GM19395 (cell line): ENCODE results near the gene GSPT1.
"Not testable (repeated sequence)": the region's sequence is repeated elsewhere in the genome, so short reads cannot be mapped to it uniquely, and the experiment has no call there.

Source experiments
- ATAC-seq: cut with Tn5 transposase; IDR thresholded peaks from one replicate; pipeline ENCODE4 v1.9.1; 2021; ENCODE audit warnings: mild to moderate bottlenecking, moderate library complexity; ENCODE audit not compliant: unreplicated experiment

Gene GSPT1

DNA sequence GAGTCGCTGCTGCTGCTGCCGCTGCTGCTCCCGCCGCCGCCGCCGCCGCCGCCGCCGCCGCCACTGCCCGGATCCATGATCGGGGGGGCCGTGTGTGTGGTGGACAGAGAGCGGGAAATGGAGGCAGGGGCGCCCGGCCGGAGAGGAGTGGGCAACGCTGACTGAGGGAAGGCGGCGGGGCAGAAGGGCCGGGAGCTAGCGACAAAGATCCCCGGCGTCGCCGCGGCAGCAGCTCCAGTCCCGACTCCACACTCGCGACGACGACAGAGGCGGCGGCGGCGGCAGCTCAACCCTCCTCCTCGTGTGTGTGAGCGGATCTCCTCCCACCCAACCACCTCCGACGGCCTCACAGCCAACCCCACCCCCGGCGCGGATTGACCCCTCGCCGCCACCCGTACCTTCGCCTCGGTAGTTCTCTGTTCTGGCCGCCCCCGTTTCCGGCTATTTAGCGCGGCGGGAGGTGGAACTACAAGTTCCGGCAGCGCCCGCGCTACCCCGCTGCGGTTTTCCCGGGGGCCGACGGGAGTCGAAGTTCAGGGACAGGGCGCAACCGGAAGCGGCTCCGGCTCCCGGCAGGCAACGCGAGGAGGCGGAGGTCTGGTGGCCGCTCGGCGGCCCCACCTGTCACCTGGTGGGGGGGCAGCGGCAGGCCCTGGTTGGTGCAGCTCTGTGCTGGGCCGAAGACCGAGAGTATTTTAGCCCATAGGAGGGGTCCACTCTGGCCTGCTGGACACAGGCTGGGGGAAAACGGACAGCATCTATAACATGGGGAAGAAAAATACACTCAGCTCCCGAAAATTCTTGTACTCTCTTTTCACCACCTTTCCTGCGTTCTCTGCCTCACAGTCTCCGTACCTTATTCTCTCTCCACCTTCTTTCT is at the start of gene GSPT1:
GSPT1 (minus strand) TSS at position 313 of the 880 bp plus-strand sequence; CDS start at position 77, 236 bp downstream.
- peak; percentile 83 for ATAC-seq

- ATAC-seq: peak; percentile 80
These were observed 49.2 kb upstream of the GSPT1 start, which contains the start of gene TNFRSF17 for GRCh38 chr16:11964761-11965551. TNFRSF17 (plus strand) TSS chr16:11965210; CDS start chr16:11965325, 115 bp downstream.

DNA sequence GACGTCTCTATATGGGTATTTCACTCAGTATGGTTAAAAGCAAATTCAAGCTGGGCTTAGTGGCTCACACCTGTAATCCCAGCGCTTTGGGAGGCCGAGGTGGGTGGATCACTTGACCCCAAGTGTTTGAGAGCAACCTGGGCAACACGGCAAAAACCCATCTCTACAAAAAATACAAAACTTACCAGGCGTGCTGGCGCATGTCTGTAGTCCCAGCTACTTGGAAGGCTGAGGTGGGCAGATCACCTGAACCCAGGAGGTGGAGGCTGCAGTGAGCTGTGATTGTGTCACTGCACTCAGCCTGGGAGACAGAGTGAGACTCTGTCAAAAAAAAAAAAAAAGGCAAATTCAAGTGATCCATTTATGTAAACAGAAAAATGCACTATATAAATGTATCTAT is 48.0 kb upstream of the GSPT1 start:
- ATAC-seq: no peak

DNA sequence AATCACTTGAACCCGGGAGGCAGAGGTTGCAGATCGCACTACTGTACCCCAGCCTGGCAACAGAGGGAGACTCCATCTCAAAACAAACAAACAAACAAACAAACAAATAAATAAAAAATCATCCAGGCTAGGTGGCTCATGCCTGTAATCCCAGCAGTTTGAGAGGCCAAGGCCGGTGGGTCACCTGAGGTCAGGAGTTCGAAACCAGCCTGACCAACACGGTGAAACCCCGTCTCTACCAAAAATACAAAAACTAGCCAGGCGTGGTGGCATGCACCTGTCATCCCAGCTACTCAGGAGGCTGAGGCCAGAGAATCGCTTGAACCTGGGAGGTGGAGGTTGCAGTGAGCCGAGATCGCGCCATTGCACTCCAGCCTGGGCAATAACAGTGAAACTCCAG is 47.2 kb upstream of the GSPT1 start:
- ATAC-seq: not testable (repeated sequence)

DNA sequence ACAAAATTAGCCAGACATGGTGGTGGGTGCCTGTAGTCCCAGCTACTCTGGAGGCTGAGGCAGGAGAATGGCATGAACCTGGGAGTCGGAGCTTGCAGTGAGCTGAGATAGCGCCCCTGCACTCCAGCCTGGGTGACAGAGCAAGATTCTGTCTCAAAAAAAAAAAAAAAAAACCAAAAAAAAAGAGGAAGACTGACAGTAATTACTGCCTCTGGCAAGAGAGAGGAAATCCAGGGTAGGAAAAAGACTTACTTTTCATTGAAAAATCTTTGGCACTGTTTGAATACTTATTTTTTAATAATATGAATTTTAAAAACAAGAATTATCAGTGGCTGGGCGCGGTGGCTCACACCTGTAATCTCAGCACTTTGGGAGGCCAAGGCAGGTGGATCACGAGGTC is 46.7 kb upstream of the GSPT1 start:
- ATAC-seq: not testable (repeated sequence)

- ATAC-seq: no peak
These were observed 42.0 kb upstream of the GSPT1 start for GRCh38 chr16:11957591-11958395.

DNA sequence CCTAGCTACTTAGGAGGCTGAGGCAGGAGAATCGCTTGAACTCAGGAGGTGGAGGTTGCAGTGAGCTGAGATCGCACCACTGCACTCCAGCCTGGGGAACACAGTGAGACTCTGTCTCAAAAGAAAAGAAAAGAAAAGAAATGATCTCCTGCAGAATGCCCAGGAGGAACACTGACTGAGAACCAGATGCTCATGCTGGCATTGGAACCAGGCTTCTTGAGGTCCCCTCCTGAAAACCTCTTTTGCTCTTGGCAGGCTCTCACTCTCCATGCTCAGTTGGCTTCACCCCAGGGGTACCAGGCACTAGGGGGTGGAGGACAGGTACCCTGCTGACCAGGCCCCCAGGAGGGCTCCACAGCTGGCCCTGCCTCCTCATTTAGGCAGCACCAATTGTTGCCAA is 40.8 kb upstream of the GSPT1 start:
- no peak for ATAC-seq

DNA sequence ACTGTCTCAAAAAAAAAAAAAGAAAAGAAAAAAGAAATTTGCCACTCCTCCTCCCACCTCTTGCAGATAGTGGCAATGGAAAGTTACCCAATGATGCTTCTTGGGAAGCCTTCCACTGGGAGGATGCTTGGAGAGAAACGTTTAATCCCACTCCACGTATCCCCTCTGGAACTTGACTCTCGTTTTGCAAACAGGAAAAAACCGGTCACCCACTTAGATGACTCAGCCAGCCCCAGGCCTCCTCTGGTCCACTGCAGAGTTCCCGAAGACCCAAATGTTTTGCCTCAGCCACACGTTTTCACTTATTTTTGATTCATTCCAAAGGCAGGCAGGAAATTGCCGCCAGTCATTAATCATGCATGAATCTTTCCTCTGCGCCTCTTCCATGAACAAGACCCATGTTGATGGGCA is 40.0 kb upstream of the GSPT1 start:
- ATAC-seq: no peak

DNA sequence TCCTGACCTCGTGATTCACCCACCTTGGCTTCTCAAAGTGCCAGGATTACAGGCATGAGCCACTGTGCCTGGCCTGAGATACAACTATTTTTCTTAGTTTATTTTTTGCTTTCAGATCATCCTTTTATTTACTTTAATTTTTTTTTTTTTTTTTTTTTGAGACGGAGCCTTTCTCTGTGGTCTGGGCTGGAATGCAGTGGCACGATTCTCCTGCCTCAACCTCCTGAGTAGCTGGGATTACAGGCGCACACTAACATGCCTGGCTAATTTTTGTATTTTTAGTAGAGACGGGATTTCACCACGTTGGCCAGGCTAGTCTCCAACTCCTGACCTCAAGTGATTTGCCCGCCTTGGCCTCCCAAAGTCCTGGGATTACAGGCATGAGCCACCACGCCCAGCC is 37.8 kb upstream of the GSPT1 start:
- ATAC-seq: not testable (repeated sequence)

GRCh38 chr16:11950388-11950787 is 34.6 kb upstream of the GSPT1 start:
- no peak for ATAC-seq

- peak; percentile 72 for ATAC-seq
These were observed 33.8 kb upstream of the GSPT1 start for GRCh38 chr16:11949527-11949926.

- no peak for ATAC-seq
These were observed 33.1 kb upstream of the GSPT1 start for GRCh38 chr16:11948819-11949218.

DNA sequence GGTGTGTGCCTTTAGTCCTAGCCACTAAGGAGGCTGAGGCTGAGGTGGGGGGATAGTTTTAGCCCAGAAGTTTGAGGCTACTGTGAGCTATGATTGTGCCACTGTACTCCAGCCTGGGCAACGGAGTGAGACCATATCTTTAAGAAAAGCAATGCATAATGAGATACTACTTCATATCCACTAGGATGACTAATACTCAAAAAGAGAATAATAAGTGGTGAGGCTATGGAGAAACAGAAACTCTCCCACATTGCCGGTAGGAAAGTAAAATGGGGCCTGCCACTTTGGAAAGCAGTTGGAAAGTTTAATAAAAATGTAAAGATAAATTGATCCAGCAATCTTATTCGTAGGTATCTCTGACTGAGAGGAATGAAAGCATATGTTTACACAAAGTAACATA is 30.7 kb upstream of the GSPT1 start:
- ATAC-seq: no peak

- not testable (repeated sequence) for ATAC-seq
These were observed 26.2 kb upstream of the GSPT1 start, which contains the start of gene NPIPB2 for GRCh38 chr16:11941945-11942344. NPIPB2 (minus strand) TSS chr16:11942045; CDS start chr16:11942045, 0 bp downstream.

GRCh38 chr16:11927350-11927749 is 11.6 kb upstream of the GSPT1 start:
- not testable (repeated sequence) for ATAC-seq

- ATAC-seq: not testable (repeated sequence)
These were observed 8.3 kb upstream of the GSPT1 start for GRCh38 chr16:11924046-11924445.

GRCh38 chr16:11916524-11917285 is 949 bp upstream of the GSPT1 start:
- no peak for ATAC-seq

- peak; percentile 30 for ATAC-seq
These were observed 577 bp downstream of the GSPT1 start for GRCh38 chr16:11915114-11915643.

DNA sequence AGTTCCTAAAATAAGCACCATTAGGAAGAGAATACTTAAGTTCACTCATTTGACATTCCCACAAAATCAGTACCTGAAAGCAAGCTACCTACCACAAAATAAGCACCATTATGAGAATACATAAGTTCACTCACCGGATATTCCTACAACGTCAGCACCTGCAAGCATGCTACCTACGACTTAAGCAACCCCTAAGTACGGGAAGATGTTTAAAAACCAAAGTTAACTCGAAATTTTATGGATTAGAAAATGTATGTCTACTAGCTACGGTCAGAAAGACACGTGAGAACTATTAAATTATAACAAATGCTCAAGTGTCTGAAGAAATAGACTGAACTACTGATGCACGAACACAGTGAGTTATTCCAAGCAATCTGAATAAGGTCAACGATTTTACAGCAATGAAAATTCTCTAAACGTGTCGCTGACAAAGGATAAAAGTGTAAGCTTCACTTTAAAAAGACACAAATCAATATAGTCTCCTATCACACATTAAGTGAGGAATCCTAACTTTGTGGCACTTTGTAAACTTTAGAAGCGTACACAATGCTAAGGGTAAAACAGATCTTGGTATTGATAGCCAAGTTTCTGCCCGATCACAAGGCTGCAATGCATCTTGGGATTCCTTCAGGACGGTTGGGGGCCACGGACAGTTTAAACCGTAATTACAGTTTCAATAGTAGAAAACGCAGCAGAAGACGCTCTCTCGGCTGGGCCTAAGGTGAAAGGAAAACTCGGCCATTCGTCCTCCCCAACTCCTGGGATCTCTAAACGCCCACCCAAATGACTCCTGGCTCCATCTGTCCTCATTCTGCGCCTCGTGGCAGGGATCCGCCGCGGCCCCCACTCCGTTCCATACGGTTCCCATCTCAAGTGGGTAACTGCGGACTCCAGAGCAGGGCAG is 1.3 kb downstream of the GSPT1 start:
- ATAC-seq: no peak
